PC-9 (cell line): ENCODE results near the gene TRMT2A.

ENCODE experiments used
- EZH2 ChIP-seq: fragments of 200-600 bp; sonication (generic); IDR thresholded peaks from 2 replicates; pipeline ENCODE4 v1.8.0; 2017; ENCODE audit warnings: antibody characterized with exemption, low read depth
- TF ChIP-seq, protein P1 (sequence below): fragments of 200-600 bp; sonication (generic); conservative IDR thresholded peaks from 2 replicates; pipeline ENCODE4 v1.6.1; 2017; ENCODE audit warnings: mixed run types, antibody characterized with exemption, mild to moderate bottlenecking, moderate library complexity

DNA sequence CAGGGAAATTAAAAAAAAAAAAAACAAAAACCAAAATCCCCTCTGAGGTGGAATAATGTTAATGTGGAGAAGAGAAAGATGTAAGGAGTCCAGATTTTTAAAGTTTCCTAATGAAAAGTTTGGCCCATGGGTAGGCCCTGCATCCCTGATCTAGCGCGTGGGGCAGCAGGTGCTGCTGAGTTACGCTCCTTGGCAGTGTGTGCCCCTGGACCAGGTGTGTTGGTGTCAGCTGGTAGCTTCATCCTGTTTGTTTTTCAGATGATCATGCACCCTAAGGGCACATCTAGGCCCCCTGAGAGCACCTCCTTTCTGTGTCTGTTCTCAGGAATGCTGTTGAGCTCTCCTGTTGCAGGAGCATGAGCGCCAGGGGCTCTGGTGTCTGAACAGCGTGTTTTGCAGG, 30.3 kb downstream of the TRMT2A start:
- TF ChIP-seq, protein P1, sequence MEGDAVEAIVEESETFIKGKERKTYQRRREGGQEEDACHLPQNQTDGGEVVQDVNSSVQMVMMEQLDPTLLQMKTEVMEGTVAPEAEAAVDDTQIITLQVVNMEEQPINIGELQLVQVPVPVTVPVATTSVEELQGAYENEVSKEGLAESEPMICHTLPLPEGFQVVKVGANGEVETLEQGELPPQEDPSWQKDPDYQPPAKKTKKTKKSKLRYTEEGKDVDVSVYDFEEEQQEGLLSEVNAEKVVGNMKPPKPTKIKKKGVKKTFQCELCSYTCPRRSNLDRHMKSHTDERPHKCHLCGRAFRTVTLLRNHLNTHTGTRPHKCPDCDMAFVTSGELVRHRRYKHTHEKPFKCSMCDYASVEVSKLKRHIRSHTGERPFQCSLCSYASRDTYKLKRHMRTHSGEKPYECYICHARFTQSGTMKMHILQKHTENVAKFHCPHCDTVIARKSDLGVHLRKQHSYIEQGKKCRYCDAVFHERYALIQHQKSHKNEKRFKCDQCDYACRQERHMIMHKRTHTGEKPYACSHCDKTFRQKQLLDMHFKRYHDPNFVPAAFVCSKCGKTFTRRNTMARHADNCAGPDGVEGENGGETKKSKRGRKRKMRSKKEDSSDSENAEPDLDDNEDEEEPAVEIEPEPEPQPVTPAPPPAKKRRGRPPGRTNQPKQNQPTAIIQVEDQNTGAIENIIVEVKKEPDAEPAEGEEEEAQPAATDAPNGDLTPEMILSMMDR: no peak
- TF ChIP-seq EZH2: no peak
